ENCODE measurements around the gene DISP3.

GRCh38 chr1:11529763-11530730 is 51.1 kb downstream of the DISP3 start:
- TF ChIP-seq CTCF (IDR thresholded peaks at IDR 0.05) (no peak), POLR2A (IDR thresholded peaks at IDR 0.05) (no peak)
